ENCODE data around the gene ANP32A. TPM values are rescaled to one million over a fixed set of nuclear protein-coding genes. Genes with fewer than 3 reads are reported as not detected.

ANP32A gene
- total RNA-seq, 1 experiment from 2014 or later: 232 TPM

DNA sequence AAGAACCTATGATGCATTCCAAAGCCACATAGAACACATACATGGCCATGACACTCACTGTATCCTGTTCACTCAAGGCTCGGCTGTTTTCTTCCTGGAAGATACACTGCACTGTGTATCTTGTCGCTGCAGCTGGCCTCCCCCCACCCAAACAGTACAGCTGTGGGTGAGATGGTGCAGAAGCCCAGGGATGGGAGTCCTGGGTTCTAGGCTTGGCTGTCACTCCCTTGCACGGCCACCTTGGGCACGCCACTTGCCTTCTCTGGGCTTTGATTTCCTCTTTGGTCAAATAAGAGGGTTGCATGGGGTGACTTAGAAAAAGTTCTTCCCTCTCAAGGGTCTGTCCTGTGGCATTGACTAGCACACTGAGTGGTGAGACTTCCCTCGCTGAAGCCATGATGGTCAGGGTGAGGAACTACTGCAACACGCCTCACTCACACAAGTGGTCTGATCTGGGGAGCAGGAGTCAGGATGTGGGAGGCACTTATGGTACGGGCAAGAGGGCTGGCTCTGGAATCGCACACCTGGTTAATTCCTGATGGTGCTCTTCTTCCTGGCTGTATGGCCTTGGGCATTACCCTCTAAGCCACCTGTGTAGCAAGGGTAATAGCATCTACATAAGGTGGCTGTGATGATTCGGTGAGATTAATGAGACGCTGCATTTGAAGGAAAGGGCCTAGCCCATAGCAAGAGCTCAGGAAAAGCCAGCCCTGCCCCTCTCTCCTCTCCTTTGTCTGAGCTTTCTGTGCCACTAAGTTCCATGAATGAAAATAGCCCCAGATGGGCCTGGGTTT, 44.0 kb downstream of the ANP32A start:
- H3K27me3 Mint-ChIP-seq (ENCODE audit: low read depth): peaks cover 10% of the 10 kb centered on the region; the same call in 1 of the 2 replicates
- ChIA-PET POLR2A (no interaction called here), CTCF (interaction anchor here (1.3 to 3.1 kb wide), 3 partner anchors 99 to 148 kb away, joined by 5 to 12 read pairs (median 10); no protein-coding TSS in a partner anchor)
- peaks cover 6% of the 10 kb centered on the region for H3K9me3 Mint-ChIP-seq
- peaks cover 13% of the 10 kb centered on the region for H3K4me1 Mint-ChIP-seq
- TF ChIP-seq, protein P1, sequence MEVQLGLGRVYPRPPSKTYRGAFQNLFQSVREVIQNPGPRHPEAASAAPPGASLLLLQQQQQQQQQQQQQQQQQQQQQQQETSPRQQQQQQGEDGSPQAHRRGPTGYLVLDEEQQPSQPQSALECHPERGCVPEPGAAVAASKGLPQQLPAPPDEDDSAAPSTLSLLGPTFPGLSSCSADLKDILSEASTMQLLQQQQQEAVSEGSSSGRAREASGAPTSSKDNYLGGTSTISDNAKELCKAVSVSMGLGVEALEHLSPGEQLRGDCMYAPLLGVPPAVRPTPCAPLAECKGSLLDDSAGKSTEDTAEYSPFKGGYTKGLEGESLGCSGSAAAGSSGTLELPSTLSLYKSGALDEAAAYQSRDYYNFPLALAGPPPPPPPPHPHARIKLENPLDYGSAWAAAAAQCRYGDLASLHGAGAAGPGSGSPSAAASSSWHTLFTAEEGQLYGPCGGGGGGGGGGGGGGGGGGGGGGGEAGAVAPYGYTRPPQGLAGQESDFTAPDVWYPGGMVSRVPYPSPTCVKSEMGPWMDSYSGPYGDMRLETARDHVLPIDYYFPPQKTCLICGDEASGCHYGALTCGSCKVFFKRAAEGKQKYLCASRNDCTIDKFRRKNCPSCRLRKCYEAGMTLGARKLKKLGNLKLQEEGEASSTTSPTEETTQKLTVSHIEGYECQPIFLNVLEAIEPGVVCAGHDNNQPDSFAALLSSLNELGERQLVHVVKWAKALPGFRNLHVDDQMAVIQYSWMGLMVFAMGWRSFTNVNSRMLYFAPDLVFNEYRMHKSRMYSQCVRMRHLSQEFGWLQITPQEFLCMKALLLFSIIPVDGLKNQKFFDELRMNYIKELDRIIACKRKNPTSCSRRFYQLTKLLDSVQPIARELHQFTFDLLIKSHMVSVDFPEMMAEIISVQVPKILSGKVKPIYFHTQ (CRISPR knock-in tag; IDR thresholded peaks at IDR 0.05): 0 out of 2 replicates have a peak, but pooled peaks have one; percentile 37
- TF ChIP-seq NFATC4 (CRISPR knock-in tag; IDR thresholded peaks at IDR 0.05): peak; percentile 24; the same call in 1 of the 2 replicates
- TF ChIP-seq USF1 (CRISPR knock-in tag; IDR thresholded peaks at IDR 0.05): no peak
- peak; percentile 10; the same call in 1 of the 2 replicates for TF ChIP-seq EMX1 (CRISPR knock-in tag; IDR thresholded peaks at IDR 0.05)
- no peak for TF ChIP-seq ZNF219 (CRISPR knock-in tag; IDR thresholded peaks at IDR 0.05; ENCODE audit: borderline replicate concordance)
- TF ChIP-seq CREB1 (CRISPR knock-in tag; IDR thresholded peaks at IDR 0.05): no peak
- no peak overlapping the region for H3K4me3 Mint-ChIP-seq
- peak; percentile 55 for ATAC-seq
- peak overlapping the region; percentile 13; the same call in 1 of the 2 replicates for H3K27ac Mint-ChIP-seq
- no peak for DNase-seq (ENCODE audit: low spot score)
- H3K36me3 Mint-ChIP-seq: peaks cover 33% of the 10 kb centered on the region

GRCh38 chr15:68775671-68776476, 44.8 kb downstream of the ANP32A start:
- ATAC-seq: no peak
- peaks cover 11% of the 10 kb centered on the region; the same call in 1 of the 2 replicates for H3K27me3 Mint-ChIP-seq (ENCODE audit: low read depth)

GRCh38 chr15:68775236-68775577, 45.5 kb downstream of the ANP32A start:
- Mint-ChIP-seq H3K9me3 (peaks cover 6% of the 10 kb centered on the region), H3K27ac (no peak overlapping the region), H3K4me3 (no peak overlapping the region), H3K36me3 (peaks cover 23% of the 10 kb centered on the region), H3K27me3 (ENCODE audit: low read depth) (peaks cover 11% of the 10 kb centered on the region; the same call in 1 of the 2 replicates), H3K4me1 (peaks cover 12% of the 10 kb centered on the region)
- ChIA-PET CTCF (interaction anchor here (0.8 to 1.3 kb wide), 2 partner anchors 100 to 101 kb away, joined by 3 to 5 read pairs; no protein-coding TSS in a partner anchor), POLR2A (no interaction called here)
- TF ChIP-seq CREM (CRISPR knock-in tag; IDR thresholded peaks at IDR 0.05): no peak
- TF ChIP-seq HMGA2 (CRISPR knock-in tag; IDR thresholded peaks at IDR 0.05): no peak
- TF ChIP-seq ZNF416 (CRISPR knock-in tag; IDR thresholded peaks at IDR 0.05): no peak
- no peak for TF ChIP-seq ELF4 (CRISPR knock-in tag; IDR thresholded peaks at IDR 0.05; ENCODE audit: low read depth)
- TF ChIP-seq ZNF232 (CRISPR knock-in tag; IDR thresholded peaks at IDR 0.05): no peak
- no peak for TF ChIP-seq TEAD1 (CRISPR knock-in tag; IDR thresholded peaks at IDR 0.05)
- TF ChIP-seq EMX1 (CRISPR knock-in tag; IDR thresholded peaks at IDR 0.05): no peak
- TF ChIP-seq ZNF317 (CRISPR knock-in tag; IDR thresholded peaks at IDR 0.05; ENCODE audit: borderline replicate concordance, low read depth): no peak
- no peak for TF ChIP-seq ZNF219 (CRISPR knock-in tag; IDR thresholded peaks at IDR 0.05; ENCODE audit: borderline replicate concordance)
- no peak for TF ChIP-seq ZNF425 (CRISPR knock-in tag; conservative IDR thresholded peaks at IDR 0.05)
- no peak for DNase-seq (ENCODE audit: low spot score)
- ATAC-seq: no peak

More at GRCh38 chr15:68775671-68776476, 44.8 kb downstream of the ANP32A start:
- Mint-ChIP-seq H3K4me1 (peaks cover 12% of the 10 kb centered on the region), H3K27ac (no peak overlapping the region), H3K9me3 (peaks cover 6% of the 10 kb centered on the region), H3K4me3 (no peak overlapping the region), H3K36me3 (peaks cover 30% of the 10 kb centered on the region)
- ChIA-PET CTCF (interaction anchor here (1.3 kb wide), 1 partner anchor 100 kb away, joined by 5 read pairs; no protein-coding TSS in a partner anchor), POLR2A (no interaction called here)
- TF ChIP-seq GRHL2 (CRISPR knock-in tag; IDR thresholded peaks at IDR 0.05; ENCODE audit: insufficient replicate concordance, severe bottlenecking) (no peak), CBFB (CRISPR knock-in tag; IDR thresholded peaks at IDR 0.05; ENCODE audit: low read depth) (no peak), RELA (CRISPR knock-in tag; IDR thresholded peaks at IDR 0.05; ENCODE audit: borderline replicate concordance) (no peak), ZNF219 (CRISPR knock-in tag; IDR thresholded peaks at IDR 0.05; ENCODE audit: borderline replicate concordance) (no peak)
- TF ChIP-seq, protein P2, sequence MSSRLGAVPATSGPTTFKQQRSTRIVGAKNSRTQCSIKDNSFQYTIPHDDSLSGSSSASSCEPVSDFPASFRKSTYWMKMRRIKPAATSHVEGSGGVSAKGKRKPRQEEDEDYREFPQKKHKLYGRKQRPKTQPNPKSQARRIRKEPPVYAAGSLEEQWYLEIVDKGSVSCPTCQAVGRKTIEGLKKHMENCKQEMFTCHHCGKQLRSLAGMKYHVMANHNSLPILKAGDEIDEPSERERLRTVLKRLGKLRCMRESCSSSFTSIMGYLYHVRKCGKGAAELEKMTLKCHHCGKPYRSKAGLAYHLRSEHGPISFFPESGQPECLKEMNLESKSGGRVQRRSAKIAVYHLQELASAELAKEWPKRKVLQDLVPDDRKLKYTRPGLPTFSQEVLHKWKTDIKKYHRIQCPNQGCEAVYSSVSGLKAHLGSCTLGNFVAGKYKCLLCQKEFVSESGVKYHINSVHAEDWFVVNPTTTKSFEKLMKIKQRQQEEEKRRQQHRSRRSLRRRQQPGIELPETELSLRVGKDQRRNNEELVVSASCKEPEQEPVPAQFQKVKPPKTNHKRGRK (CRISPR knock-in tag; IDR thresholded peaks at IDR 0.05; ENCODE audit: borderline replicate concordance): no peak
- DNase-seq (ENCODE audit: low spot score): no peak
